K562 treated with DMSO at 1 percent for 12 hours (cell line): ENCODE data around the gene FAM168A. TPM values are rescaled to one million over a fixed set of nuclear protein-coding genes. Genes with fewer than 3 reads are reported as not detected.

Source experiments
- total RNA-seq: library from RNA; unstranded; fragments of 300-600 nt; gene quantifications from 2 replicates; pipeline ENCODE4 v1.2.3, GENCODE V29; 2022; ENCODE audit not compliant: insufficient read depth

The FAM168A gene
- 2.5 and 14.7 TPM in 2 replicates for total RNA-seq

GRCh38 chr11:73597956-73598718 is at the start of gene FAM168A:
FAM168A (minus strand) TSS chr11:73598112; CDS start chr11:73468474, 129,638 bp downstream.

GRCh38 chr11:73645972-73646631 is 48.2 kb upstream of the FAM168A start, which contains the start of gene PLEKHB1:
PLEKHB1 (plus strand) TSS chr11:73646581; CDS start chr11:73646609, 28 bp downstream.

GRCh38 chr11:73376160-73376802 is 221.6 kb downstream of the FAM168A start, which contains the start of gene RELT:
RELT (plus strand) TSS chr11:73376399; CDS start chr11:73389137, 12,738 bp downstream.

Other genes with a start within 250 kb of the FAM168A start
- 14.9 and 18.1 TPM in 2 replicates for gene RELT, start 221.7 kb downstream of the FAM168A start, total RNA-seq
- gene PLEKHB1, start 48.5 kb upstream of the FAM168A start, total RNA-seq, result not detected in 2 replicates
- gene RAB6A, start 163.0 kb upstream of the FAM168A start, total RNA-seq, result 28.6 and 71.2 TPM in 2 replicates
- gene MRPL48, start 189.8 kb upstream of the FAM168A start, total RNA-seq, result 97.3 and 103 TPM in 2 replicates